ENCODE data around the gene USP25. TPM values are rescaled to one million over a fixed set of nuclear protein-coding genes. Genes with fewer than 3 reads are reported as not detected.

Gene USP25
- total and polyA plus RNA-seq, 2 donors (not counting 1 experiment from before 2014, with no cell fraction given) = 40.6 to 65.7 TPM

GRCh38 chr21:15740383-15740782 is 10.6 kb downstream of the USP25 start:
- no peaks in the 10 kb centered on the region for H3K36me3 ChIP-seq (ENCODE audit: control insufficient read depth, insufficient read depth, low read length)

GRCh38 chr21:15741510-15741909 is 11.7 kb downstream of the USP25 start:
- no peaks in the 10 kb centered on the region for H4K20me1 ChIP-seq (ENCODE audit: control insufficient read depth, extremely low read depth, insufficient read depth, low read length)
- no peak overlapping the region for H2AFZ ChIP-seq (ENCODE audit: low read length)
- no peak overlapping the region for H3K4me3 ChIP-seq (replicated peaks in 1 of 4; ENCODE audit: control extremely low read depth in 1 of 4, insufficient read depth in 1 of 4, low read depth in 3 of 4, low read length in 4 of 4)
- TF ChIP-seq EZH2 (IDR thresholded peaks at IDR 0.05; ENCODE audit: low read length, missing control alignments) (no peak), CTCF (conservative IDR thresholded peaks at IDR 0.05 in 1 of 2, IDR thresholded peaks at IDR 0.05 in 1 of 2; ENCODE audit: low read depth in 1 of 2, low read length in 2 of 2) (no peak)
- H3K4me2 ChIP-seq (ENCODE audit: extremely low read depth, insufficient read depth, low read length) = no peak overlapping the region
- H3K4me1 ChIP-seq (ENCODE audit: control insufficient read depth, extremely low read depth, insufficient read depth, low read length) = peaks cover 2% of the 10 kb centered on the region
- DNase-seq (ENCODE audit: low read depth in 2 of 2) = peak; percentile 51 to 79
- H3K27me3 ChIP-seq (ENCODE audit: control insufficient read depth, insufficient read depth, low read length) = no peaks in the 10 kb centered on the region
- no peak overlapping the region for H3K27ac ChIP-seq (ENCODE audit: insufficient read depth, low read length)
- H3K79me2 ChIP-seq (ENCODE audit: control insufficient read depth, insufficient read depth, low read length) = peaks cover 70% of the 10 kb centered on the region
- no peak overlapping the region for H3K9ac ChIP-seq (ENCODE audit: insufficient read depth, low read length)
- H3K9me3 ChIP-seq (ENCODE audit: control insufficient read depth, insufficient read depth, low read depth, low read length) = no peaks in the 10 kb centered on the region
- no peaks in the 10 kb centered on the region for H3K36me3 ChIP-seq (ENCODE audit: control insufficient read depth, insufficient read depth, low read length)

More at GRCh38 chr21:15740383-15740782, 10.6 kb downstream of the USP25 start:
- TF ChIP-seq EZH2 (IDR thresholded peaks at IDR 0.05; ENCODE audit: low read length, missing control alignments) = no peak
- no peaks in the 10 kb centered on the region for H3K27me3 ChIP-seq (ENCODE audit: control insufficient read depth, insufficient read depth, low read length)
- peaks cover 2% of the 10 kb centered on the region for H3K4me1 ChIP-seq (ENCODE audit: control insufficient read depth, extremely low read depth, insufficient read depth, low read length)
- H3K9ac ChIP-seq (ENCODE audit: insufficient read depth, low read length) = no peak overlapping the region
- no peak overlapping the region for H3K27ac ChIP-seq (ENCODE audit: insufficient read depth, low read length)
- H4K20me1 ChIP-seq (ENCODE audit: control insufficient read depth, extremely low read depth, insufficient read depth, low read length) = no peaks in the 10 kb centered on the region
- no peaks in the 10 kb centered on the region for H3K9me3 ChIP-seq (ENCODE audit: control insufficient read depth, insufficient read depth, low read depth, low read length)
- no peak overlapping the region for H2AFZ ChIP-seq (ENCODE audit: low read length)
- no peak overlapping the region for H3K4me3 ChIP-seq (replicated peaks in 1 of 4; ENCODE audit: control extremely low read depth in 1 of 4, insufficient read depth in 1 of 4, low read depth in 3 of 4, low read length in 4 of 4)
- no peak overlapping the region for H3K4me2 ChIP-seq (ENCODE audit: extremely low read depth, insufficient read depth, low read length)
- H3K79me2 ChIP-seq (ENCODE audit: control insufficient read depth, insufficient read depth, low read length) = peaks cover 72% of the 10 kb centered on the region
- DNase-seq (ENCODE audit: low read depth in 2 of 2) = no peak

- H2AFZ ChIP-seq (ENCODE audit: low read length) = no peak overlapping the region
- H3K27ac ChIP-seq (ENCODE audit: insufficient read depth, low read length) = no peak overlapping the region
- TF ChIP-seq CTCF (conservative IDR thresholded peaks at IDR 0.05 in 1 of 2, IDR thresholded peaks at IDR 0.05 in 1 of 2; ENCODE audit: low read depth in 1 of 2, low read length in 2 of 2) (no peak), EZH2 (IDR thresholded peaks at IDR 0.05; ENCODE audit: low read length, missing control alignments) (no peak)
- H3K9ac ChIP-seq (ENCODE audit: insufficient read depth, low read length) = no peak overlapping the region
- peaks cover 67% of the 10 kb centered on the region for H3K79me2 ChIP-seq (ENCODE audit: control insufficient read depth, insufficient read depth, low read length)
- no peak overlapping the region for H3K4me3 ChIP-seq (replicated peaks in 1 of 4; ENCODE audit: control extremely low read depth in 1 of 4, insufficient read depth in 1 of 4, low read depth in 3 of 4, low read length in 4 of 4)
- peaks cover 2% of the 10 kb centered on the region for H3K4me1 ChIP-seq (ENCODE audit: control insufficient read depth, extremely low read depth, insufficient read depth, low read length)
- no peaks in the 10 kb centered on the region for H3K36me3 ChIP-seq (ENCODE audit: control insufficient read depth, insufficient read depth, low read length)
- H4K20me1 ChIP-seq (ENCODE audit: control insufficient read depth, extremely low read depth, insufficient read depth, low read length) = no peaks in the 10 kb centered on the region
- no peak overlapping the region for H3K4me2 ChIP-seq (ENCODE audit: extremely low read depth, insufficient read depth, low read length)
- H3K27me3 ChIP-seq (ENCODE audit: control insufficient read depth, insufficient read depth, low read length) = no peaks in the 10 kb centered on the region
- peak in 1 of 2 donors; percentile 25 for DNase-seq (ENCODE audit: low read depth in 2 of 2)
- H3K9me3 ChIP-seq (ENCODE audit: control insufficient read depth, insufficient read depth, low read depth, low read length) = no peaks in the 10 kb centered on the region
These were observed 12.4 kb downstream of the USP25 start for GRCh38 chr21:15742052-15742670.
